Measurements from ENCODE around the gene SH3D21. TPM values are rescaled to one million over a fixed set of nuclear protein-coding genes. Genes with fewer than 3 reads are reported as not detected.
A peak's percentile ranks its signal among the peaks of the same experiment; 100 is the strongest.

SH3D21 gene
- total and polyA plus RNA-seq, 10 of the 15 experiments (the other 5 are each of a cell fraction or from before 2014, with no cell fraction given) = 0.06 to 5.9 (median 2.4) TPM

DNA sequence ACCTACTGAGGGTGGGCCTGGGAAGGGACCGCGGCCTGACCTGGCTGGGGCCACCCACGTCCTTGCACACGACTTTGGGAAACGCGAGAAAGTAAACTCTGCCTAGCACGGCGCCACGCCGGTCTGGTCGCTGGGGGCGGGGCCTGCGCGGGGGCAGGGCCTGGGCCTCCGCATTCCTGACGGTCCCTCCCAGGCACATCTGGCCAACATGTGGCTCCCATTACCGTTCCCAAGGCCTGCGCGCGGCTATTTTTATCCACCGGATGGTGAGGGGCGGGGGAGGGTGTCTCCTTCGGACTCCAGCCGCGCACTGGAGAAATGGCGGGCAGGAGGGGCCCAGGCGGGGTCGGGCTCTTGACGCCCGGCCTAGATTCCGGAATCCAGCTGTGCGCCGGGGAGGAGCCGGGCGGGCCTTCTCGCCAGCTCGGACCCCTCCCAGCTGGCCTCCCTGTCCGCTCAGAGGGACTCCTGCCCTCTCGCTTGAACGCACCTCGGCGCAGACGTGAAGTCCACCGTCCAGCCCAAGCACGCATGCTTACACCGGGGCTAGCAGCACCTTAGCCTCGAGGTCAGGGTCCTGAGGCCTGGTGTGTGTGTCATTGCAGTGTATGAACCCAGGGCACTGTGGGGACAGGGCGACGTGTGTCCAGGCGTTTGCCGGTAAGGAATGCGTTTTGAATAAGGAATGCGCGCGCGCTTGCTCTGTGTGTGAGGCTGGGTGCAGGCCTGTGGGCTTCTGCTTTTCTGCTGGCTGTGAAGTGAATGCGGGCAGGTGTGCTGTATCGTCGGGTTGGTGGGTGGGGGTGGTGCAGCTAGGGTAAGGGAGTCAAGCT is 15.2 kb downstream of the SH3D21 start (continued):
- TF ChIP-seq, protein P1, sequence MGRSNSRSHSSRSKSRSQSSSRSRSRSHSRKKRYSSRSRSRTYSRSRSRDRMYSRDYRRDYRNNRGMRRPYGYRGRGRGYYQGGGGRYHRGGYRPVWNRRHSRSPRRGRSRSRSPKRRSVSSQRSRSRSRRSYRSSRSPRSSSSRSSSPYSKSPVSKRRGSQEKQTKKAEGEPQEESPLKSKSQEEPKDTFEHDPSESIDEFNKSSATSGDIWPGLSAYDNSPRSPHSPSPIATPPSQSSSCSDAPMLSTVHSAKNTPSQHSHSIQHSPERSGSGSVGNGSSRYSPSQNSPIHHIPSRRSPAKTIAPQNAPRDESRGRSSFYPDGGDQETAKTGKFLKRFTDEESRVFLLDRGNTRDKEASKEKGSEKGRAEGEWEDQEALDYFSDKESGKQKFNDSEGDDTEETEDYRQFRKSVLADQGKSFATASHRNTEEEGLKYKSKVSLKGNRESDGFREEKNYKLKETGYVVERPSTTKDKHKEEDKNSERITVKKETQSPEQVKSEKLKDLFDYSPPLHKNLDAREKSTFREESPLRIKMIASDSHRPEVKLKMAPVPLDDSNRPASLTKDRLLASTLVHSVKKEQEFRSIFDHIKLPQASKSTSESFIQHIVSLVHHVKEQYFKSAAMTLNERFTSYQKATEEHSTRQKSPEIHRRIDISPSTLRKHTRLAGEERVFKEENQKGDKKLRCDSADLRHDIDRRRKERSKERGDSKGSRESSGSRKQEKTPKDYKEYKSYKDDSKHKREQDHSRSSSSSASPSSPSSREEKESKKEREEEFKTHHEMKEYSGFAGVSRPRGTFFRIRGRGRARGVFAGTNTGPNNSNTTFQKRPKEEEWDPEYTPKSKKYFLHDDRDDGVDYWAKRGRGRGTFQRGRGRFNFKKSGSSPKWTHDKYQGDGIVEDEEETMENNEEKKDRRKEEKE (IDR thresholded peaks at IDR 0.05) = no peak

DNA sequence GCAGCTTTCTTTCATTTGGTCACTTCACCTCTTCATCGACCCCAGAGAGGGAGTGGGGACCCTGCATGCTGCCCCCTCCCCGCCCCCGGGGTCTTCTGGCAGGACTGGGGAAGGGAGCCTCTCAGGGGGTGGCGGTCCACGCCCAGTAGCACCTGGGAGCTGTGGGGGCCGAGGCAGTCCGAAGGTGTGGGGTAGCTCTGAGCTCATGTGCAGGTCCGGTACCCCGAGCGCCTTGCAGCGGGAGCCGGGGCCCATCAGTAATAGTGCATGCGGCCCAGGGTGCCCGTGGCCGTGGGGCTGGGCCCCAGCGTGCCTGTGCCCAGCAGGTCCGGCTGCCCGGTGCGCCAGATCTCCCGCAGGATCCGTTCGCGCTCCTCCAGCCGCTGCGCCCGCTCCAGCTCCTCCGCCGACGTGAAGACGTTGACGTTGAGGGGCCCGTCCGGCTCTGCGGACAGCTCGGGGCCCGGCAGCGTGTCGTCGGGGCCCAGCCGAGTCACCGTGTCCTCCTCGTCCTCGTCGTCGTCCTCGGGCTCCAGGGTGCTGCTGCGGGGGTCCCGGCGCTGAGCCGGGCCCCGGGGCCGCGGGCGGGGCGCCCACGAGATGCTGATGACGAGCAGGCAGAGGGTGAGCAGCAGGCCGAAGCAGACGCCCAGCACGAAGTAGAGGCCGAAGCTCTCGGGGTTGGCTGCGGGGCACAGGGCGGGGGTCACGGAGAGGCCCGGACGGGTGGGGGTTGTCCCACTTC is 16.0 kb downstream of the SH3D21 start:
- Histone ChIP-seq H3K36me3 (ENCODE audit: control insufficient read depth in 2 of 2, insufficient read depth in 2 of 2, low read length in 1 of 2) (no peaks in the 10 kb centered on the region), H4K20me1 (ENCODE audit: control insufficient read depth, insufficient read depth) (no peaks in the 10 kb centered on the region; the same call in 1 of the 2 replicates), H3K9me3 (replicated peaks; ENCODE audit: control insufficient read depth, insufficient read depth, low read length) (no peaks in the 10 kb centered on the region), H3K9ac (ENCODE audit: control insufficient read depth, insufficient read depth, low read length) (no peak overlapping the region), H3K79me2 (ENCODE audit: control insufficient read depth, insufficient read depth, low read length) (no peaks in the 10 kb centered on the region), H2AFZ (ENCODE audit: control insufficient read depth, low read depth, low read length) (no peak overlapping the region), H3K27ac (ENCODE audit: control insufficient read depth, insufficient read depth) (no peak overlapping the region), H3K27me3 (replicated peaks in 1 of 2; ENCODE audit: control insufficient read depth in 2 of 2, insufficient read depth in 2 of 2, low read length in 1 of 2) (no peaks in the 10 kb centered on the region), H3K4me3 (peak overlapping the region; percentile 70; the same call in 1 of the 2 replicates), H3K4me2 (ENCODE audit: control insufficient read depth, insufficient read depth) (peak overlapping the region; percentile 89; the same call in 1 of the 2 replicates), H3K4me1 (ENCODE audit: control insufficient read depth, insufficient read depth, low read length) (peaks cover 24% of the 10 kb centered on the region)
- TF ChIP-seq GATAD2B (conservative IDR thresholded peaks at IDR 0.05; ENCODE audit: low read depth) (0 out of 2 replicates have a peak, but pooled peaks have one; percentile 37), NFXL1 (IDR thresholded peaks at IDR 0.05; ENCODE audit: borderline replicate concordance) (no peak), KLF5 (IDR thresholded peaks at IDR 0.05; ENCODE audit: partially characterized antibody) (no peak)
- FAIRE-seq (no peak), ATAC-seq (no peak), DNase-seq (ENCODE audit: low read depth, low spot score) (no peak)
- SMC1A ChIA-PET (ENCODE audit: uncharacterized antibody, unreplicated experiment) = interaction anchor here (0.9 kb wide), 1 partner anchor 96 kb away, joined by 3 read pairs; no protein-coding TSS in a partner anchor
- CTCF ChIA-PET = interaction anchor here (1.0 to 1.2 kb wide), 2 partner anchors 44 to 134 kb away, joined by 3 read pairs; no protein-coding TSS in a partner anchor
- intact Hi-C loops (cut with micrococcal nuclease; ENCODE audit: unreplicated experiment) (no loop called here), in situ Hi-C loops (cut with MboI) (no loop called here)
- BruUV-seq (replicated peaks) = no TSS peak
- RAD21 ChIA-PET (ENCODE audit: unreplicated experiment) = interaction anchor here (0.6 kb wide), 1 partner anchor 50 kb away, joined by 4 read pairs; no protein-coding TSS in a partner anchor
- POLR2A ChIA-PET = interaction anchor here (0.6 to 0.8 kb wide), 2 partner anchors 14 to 50 kb away, joined by 4 to 5 read pairs; no protein-coding TSS in a partner anchor
- 92% methylated on average over 23 of the region's 67 CpGs for WGBS (ENCODE audit: insufficient coverage, insufficient replicate concordance, low lambda C conversion rate, missing lambda C conversion rate)
